ENCODE measurements around the gene PPP1R7. TPM values are rescaled to one million over a fixed set of nuclear protein-coding genes. Genes with fewer than 3 reads are reported as not detected.
"Not testable (repeated sequence)": the region's sequence is repeated elsewhere in the genome, so short reads cannot be mapped to it uniquely, and the experiment has no call there.

Gene PPP1R7
- 46.5 and 49.9 TPM in 2 replicates for total RNA-seq
- long read RNA-seq, transcript PPP1R7-206 (9 exons, 965 nt): minor isoform, 8 of 92 reads
- long read RNA-seq, transcript PPP1R7-201 (10 exons, 2,386 nt): major isoform, 60 of 92 reads
- long read RNA-seq, partial matches to known transcripts: 2 of 92 reads
- long read RNA-seq, other reads (novel, unspliced or antisense): 17 of 92 reads

- Mint-ChIP-seq H3K9me3 (ENCODE audit: low read depth) (no peaks in the 10 kb centered on the region), H3K27ac (peak within 1 kb of the TSS; percentile 96), H3K4me3 (ENCODE audit: low read depth) (peak within 1 kb of the TSS; percentile 91), H3K36me3 (ENCODE audit: insufficient read depth) (peaks cover 2% of the 10 kb centered on the region), H3K4me1 (ENCODE audit: low read depth) (peaks cover 22% of the 10 kb centered on the region), H3K27me3 (no peaks in the 10 kb centered on the region)
- TF ChIP-seq CTCF (IDR thresholded peaks at IDR 0.05; ENCODE audit: unreplicated experiment): no peak
- DNase-seq (ENCODE audit: low spot score, unreplicated experiment): peak; percentile 94
These were observed at the start of gene PPP1R7 for GRCh38 chr2:241149925-241150659. PPP1R7 (plus strand) TSS chr2:241150467; CDS start chr2:241150496, 29 bp downstream.

- Mint-ChIP-seq H3K9me3 (ENCODE audit: low read depth) (no peaks in the 10 kb centered on the region), H3K27me3 (no peaks in the 10 kb centered on the region), H3K36me3 (ENCODE audit: insufficient read depth) (peaks cover 11% of the 10 kb centered on the region), H3K4me3 (ENCODE audit: low read depth) (peak within 1 kb of the TSS; percentile 87), H3K27ac (peak within 1 kb of the TSS; percentile 99), H3K4me1 (ENCODE audit: low read depth) (peaks cover 7% of the 10 kb centered on the region)
- no peak for TF ChIP-seq CTCF (IDR thresholded peaks at IDR 0.05; ENCODE audit: unreplicated experiment)
- peak; percentile 85 for DNase-seq (ENCODE audit: low spot score, unreplicated experiment)
These were observed 47.9 kb upstream of the PPP1R7 start, which contains the start of gene MTERF4 for GRCh38 chr2:241102239-241102803. MTERF4 (minus strand) TSS chr2:241102287; CDS start chr2:241102273, 14 bp downstream.

DNA sequence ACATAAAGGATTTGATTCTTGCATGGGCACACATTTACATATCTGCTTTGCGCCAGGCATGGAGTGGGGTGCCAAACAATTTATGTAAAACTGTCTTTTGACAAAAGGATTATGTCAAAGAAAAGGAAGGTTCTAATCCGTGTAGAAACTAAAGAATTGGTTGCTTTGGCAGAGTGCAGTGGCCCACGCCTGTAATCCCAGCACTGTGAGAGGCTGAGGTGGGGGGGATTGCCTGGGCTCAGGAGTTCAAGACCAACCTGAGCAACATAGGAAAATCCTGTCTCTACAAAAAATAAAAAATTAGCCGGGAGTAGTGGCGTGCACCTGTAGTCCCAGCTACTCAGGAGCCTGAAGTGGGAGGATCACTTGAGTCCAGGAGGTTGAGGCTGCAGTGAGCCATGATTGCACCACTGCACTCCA, 47.1 kb upstream of the PPP1R7 start:
- TF ChIP-seq CTCF (IDR thresholded peaks at IDR 0.05; ENCODE audit: unreplicated experiment): no peak
- Mint-ChIP-seq H3K4me3 (ENCODE audit: low read depth) (peak overlapping the region; percentile 87), H3K9me3 (ENCODE audit: low read depth) (no peaks in the 10 kb centered on the region), H3K4me1 (ENCODE audit: low read depth) (peaks cover 7% of the 10 kb centered on the region), H3K36me3 (ENCODE audit: insufficient read depth) (peaks cover 7% of the 10 kb centered on the region), H3K27ac (peak overlapping the region; percentile 99), H3K27me3 (no peaks in the 10 kb centered on the region)
- DNase-seq (ENCODE audit: low spot score, unreplicated experiment): no peak

DNA sequence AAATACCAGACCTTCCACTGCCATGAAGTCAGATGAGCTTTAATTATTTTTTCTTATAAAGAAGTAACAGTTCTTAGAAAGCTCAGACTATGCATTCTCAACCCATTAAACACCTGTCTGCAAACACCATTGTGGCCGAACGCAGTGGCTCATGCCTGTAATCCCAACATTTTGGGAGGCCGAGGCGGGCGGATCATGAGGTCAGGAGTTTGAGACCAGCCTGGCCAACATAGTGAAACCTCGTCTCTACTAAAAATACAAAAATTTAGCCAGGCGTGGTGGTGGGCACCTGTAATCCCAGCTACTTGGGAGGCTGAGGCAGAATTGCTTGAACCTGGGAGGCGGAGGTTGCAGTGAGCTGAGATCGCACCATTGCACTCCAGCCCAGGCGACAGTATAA, 45.7 kb upstream of the PPP1R7 start:
- not testable (repeated sequence) for H3K27me3 Mint-ChIP-seq; H3K9me3 Mint-ChIP-seq (ENCODE audit: low read depth); H3K4me3 Mint-ChIP-seq (ENCODE audit: low read depth); H3K27ac Mint-ChIP-seq; H3K36me3 Mint-ChIP-seq (ENCODE audit: insufficient read depth); DNase-seq (ENCODE audit: low spot score, unreplicated experiment); H3K4me1 Mint-ChIP-seq (ENCODE audit: low read depth)

DNA sequence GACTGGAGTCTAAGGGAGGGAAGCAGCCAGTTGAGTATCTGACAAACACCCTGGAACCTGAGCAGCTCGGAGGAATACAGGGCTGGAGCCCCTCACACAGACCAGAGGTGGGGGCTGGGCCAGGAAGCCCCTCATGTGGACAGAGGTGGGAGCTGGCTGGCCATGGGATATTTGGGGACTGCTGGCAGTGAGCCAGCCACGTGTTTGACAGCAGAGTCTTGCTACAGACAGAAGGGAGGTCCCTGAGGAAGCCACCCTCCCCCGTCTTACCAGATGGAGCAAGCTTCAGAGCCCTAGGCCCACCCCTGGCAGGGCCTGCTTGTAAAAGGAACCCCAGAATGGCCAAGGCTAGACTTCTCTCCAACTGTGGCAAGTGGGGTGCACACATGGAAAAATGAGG, 44.6 kb upstream of the PPP1R7 start:
- DNase-seq (ENCODE audit: low spot score, unreplicated experiment): no peak
- Mint-ChIP-seq H3K36me3 (ENCODE audit: insufficient read depth) (no peaks in the 10 kb centered on the region), H3K4me1 (ENCODE audit: low read depth) (peaks cover 7% of the 10 kb centered on the region), H3K4me3 (ENCODE audit: low read depth) (no peak overlapping the region), H3K27me3 (no peaks in the 10 kb centered on the region), H3K27ac (no peak overlapping the region), H3K9me3 (ENCODE audit: low read depth) (no peaks in the 10 kb centered on the region)
- TF ChIP-seq CTCF (IDR thresholded peaks at IDR 0.05; ENCODE audit: unreplicated experiment): no peak

Data from progenitor cell of endocrine pancreas (in vitro differentiated cells).